Heart right ventricle (tissue), 16 donors: ENCODE data around the gene IFITM10. TPM values are rescaled to one million over a fixed set of nuclear protein-coding genes. Genes with fewer than 3 reads are reported as not detected.
A peak's percentile ranks its signal among the peaks of the same experiment; 100 is the strongest.

Source experiments
- ATAC-seq, 8 donors: fragments of 200-7000 bp; cut with Tn5 transposase; one replicate each; pipeline ENCODE4 v1.9.1; 2020; ENCODE audit warnings: mild to moderate bottlenecking in 8 of 8, moderate library complexity in 8 of 8, moderate number of reproducible peaks in 1 of 8
- DNase-seq, 2 donors: peaks; one replicate each; pipeline ENCODE4 v3.0.0-alpha.2; 2020
- H3K27ac ChIP-seq, 10 donors: fragments of 200-600 bp; sonication (generic) in 2 of 10; one replicate each; pipeline versions ENCODE4 v1.5.0 to v1.8.0; 2020 to 2022; ENCODE audit warnings: mild to moderate bottlenecking in 3 of 10
- H3K27me3 ChIP-seq, 7 donors: fragments of 200-600 bp; one replicate each; pipeline ENCODE4 v1.8.0; 2021 to 2022; ENCODE audit warnings: mild to moderate bottlenecking in 2 of 7
- H3K36me3 ChIP-seq, 9 donors: fragments of 200-600 bp; sonication (generic) in 1 of 9; one replicate each; pipeline versions ENCODE4 v1.5.0 to v1.8.0; 2020 to 2022; ENCODE audit warnings: mild to moderate bottlenecking in 2 of 9
- H3K4me1 ChIP-seq, 9 donors: fragments of 200-600 bp; sonication (generic) in 1 of 9; one replicate each; pipeline versions ENCODE4 v1.5.0 to v1.8.0; 2020 to 2022; ENCODE audit warnings: mild to moderate bottlenecking in 4 of 9
- H3K4me3 ChIP-seq, 10 donors: fragments of 200-600 bp; sonication (generic) in 2 of 10; one replicate each; pipeline versions ENCODE4 v1.5.0 to v1.8.0; 2020 to 2022; ENCODE audit warnings: mild to moderate bottlenecking in 7 of 10, moderate library complexity in 2 of 10
- H3K9me3 ChIP-seq, 11 donors: fragments of 200-600 bp in 10 of 11; sonication (generic) in 2 of 11; one replicate each; pipeline versions ENCODE4 v1.5.0 to v1.8.0; 2013 to 2022; ENCODE audit warnings: mild to moderate bottlenecking in 2 of 11, control low read depth in 1 of 11, moderate library complexity in 1 of 11
- CTCF ChIP-seq, 9 donors: fragments of 200-600 bp; sonication (generic) in 2 of 9; IDR thresholded peaks; one replicate each; pipeline versions ENCODE4 v1.5.0 to v1.8.0; 2021 to 2022; ENCODE audit warnings: antibody characterized with exemption in 9 of 9, mild to moderate bottlenecking in 5 of 9, moderate library complexity in 1 of 9
- WGBS, 2 donors: extraction: QIAGEN DNeasy Blood & Tissue Kit; methylation state at CpG; one replicate each; pipeline ENCODE4 v1.1.7; 2013; ENCODE audit warnings: inconsistent platforms in 1 of 2; 5-methylcytosine and 5-hydroxymethylcytosine counted together
- intact Hi-C, 10 donors: fragments of 100-400 bp; cut with DNase I; formaldehyde crosslinking; loops; one replicate each; pipeline versions ENCODE4 v1.11.1 to v1.14.2; 2022
- polyA plus RNA-seq, 2 donors: library from polyadenylated mRNA; stranded (reverse); fragments of 200-250 nt; gene quantifications; one replicate each; pipeline ENCODE4 v1.2.3, GENCODE V29; 2013
- total RNA-seq, 10 donors: library from RNA; stranded (reverse); fragmentation: NEBNext Ultra II Directional in 3 of 10; extraction: Animal tissue kit (Norgen Biotek cat#: 25700) in 3 of 10; gene quantifications; one replicate each; pipeline versions ENCODE4 v1.2.1 to v1.2.4, GENCODE V29; 2021 to 2023
- donor health status: Arrhythmogenic right ventricular cardiomyopathy.
- donor health status: ischemic (EF 13 %, LVEDD 7.1; RV severe dilation, severe dysfunction).
- donor health status: healthy with polysubstance abuse.
- donor health status: DM: no; HTN: yes; CAD: no.
- donor health status: DM: no; HTN: no; CAD: no.
- donor health status: ischemic (EF 25% LVEDD 6.9; RV normal size, moderate dysfunction).
- donor health status: ischemic (EF 25% LVEDD 5.7; RV mildly dilated, moderate dysfunction).
- donor health status: healthy.
- donor health status: DM: yes; HTN: yes; CAD: no.
- donor health status: Ischemic cardiomyopathy.
- donor health status: ischemic (EF 35%, LVEDD 5.7; RV mildly dilated, moderate dysfunction).
- donor health status: nonischemic (EF 11% LVEDD 7.7; RV severe dilation, severe dysfunction).
- donor health status: DM: yes; HTN: yes; CAD: no.
- donor health status: PGD.
- donor health status: ischemic (EF 29% LVEDD 5.4; RV normal size, mild dysfunction).
- donor health status: nonischemic (EF 23%, LVEDD 6.1; RV moderate dilation, normal function).

Gene IFITM10
- total and polyA plus RNA-seq, 12 donors, result 0.07 to 2.4 (median 0.42) TPM

- no peak for ATAC-seq
- H3K4me1 ChIP-seq, result no peaks in the 10 kb centered on the region
- no peaks in the 10 kb centered on the region for H3K9me3 ChIP-seq
- H3K36me3 ChIP-seq, result no peaks in the 10 kb centered on the region
- no peak for DNase-seq
- no peak overlapping the region for H3K27ac ChIP-seq
- intact Hi-C loops, result no loop called here
- WGBS, 2 donors, result 62 to 66% methylated on average over 11 of the region's 11 CpGs
- H3K27me3 ChIP-seq, result peaks cover 5 to 81% (median 70%) of the 10 kb centered on the region in 7 donors
- no peak for TF ChIP-seq CTCF (IDR thresholded peaks at IDR 0.05)
- no peak overlapping the region for H3K4me3 ChIP-seq
These were observed 20.3 kb downstream of the IFITM10 start for GRCh38 chr11:1730059-1730629.

GRCh38 chr11:1729692-1730011 lies 20.7 kb downstream of the IFITM10 start:
- Histone ChIP-seq H3K4me3 (no peak overlapping the region), H3K4me1 (no peaks in the 10 kb centered on the region), H3K36me3 (no peaks in the 10 kb centered on the region), H3K9me3 (no peaks in the 10 kb centered on the region), H3K27me3 (peaks cover 3 to 81% (median 65%) of the 10 kb centered on the region in 7 donors), H3K27ac (no peak overlapping the region)
- intact Hi-C loops, result no loop called here
- no peak for TF ChIP-seq CTCF (IDR thresholded peaks at IDR 0.05)
- no peak for ATAC-seq
- 79 to 84% methylated on average over 9 of the region's 9 CpGs for WGBS, 2 donors
- no peak for DNase-seq

- WGBS, 2 donors, result 80 to 85% methylated on average over 25 of the region's 25 CpGs
- Histone ChIP-seq H3K36me3 (no peaks in the 10 kb centered on the region), H3K27ac (no peak overlapping the region), H3K4me3 (no peak overlapping the region), H3K9me3 (no peaks in the 10 kb centered on the region), H3K4me1 (no peaks in the 10 kb centered on the region), H3K27me3 (peaks cover 0 to 79% (median 61%) of the 10 kb centered on the region in 7 donors)
- ATAC-seq, result peak in 1 of 8 donors; percentile 26
- no peak for DNase-seq
- TF ChIP-seq CTCF (IDR thresholded peaks at IDR 0.05), result no peak
- intact Hi-C loops, result no loop called here
These were observed 21.3 kb downstream of the IFITM10 start for GRCh38 chr11:1728931-1729691.

GRCh38 chr11:1728301-1728700 lies 22.1 kb downstream of the IFITM10 start:
- Histone ChIP-seq H3K9me3 (no peaks in the 10 kb centered on the region), H3K4me3 (no peak overlapping the region), H3K27me3 (peaks cover 0 to 73% (median 56%) of the 10 kb centered on the region in 7 donors), H3K27ac (no peak overlapping the region), H3K4me1 (no peaks in the 10 kb centered on the region), H3K36me3 (no peaks in the 10 kb centered on the region)
- no peak for ATAC-seq
- no peak for TF ChIP-seq CTCF (IDR thresholded peaks at IDR 0.05)
- intact Hi-C loops, result no loop called here
- DNase-seq, result no peak
- WGBS, 2 donors, result 54 to 56% methylated on average over 4 of the region's 4 CpGs
